HFFc6 (cell line): ENCODE measurements around the gene CHMP1B. TPM values are rescaled to one million over a fixed set of nuclear protein-coding genes. Genes with fewer than 3 reads are reported as not detected.
A peak's percentile ranks its signal among the peaks of the same experiment; 100 is the strongest.

Source experiments
- DNase-seq: peaks from one replicate; pipeline ENCODE4 v3.0.0-alpha.2; 2018
- H3K27ac Mint-ChIP-seq: 2 replicates; pipeline ENCODE4 v1.8.0; 2020; ENCODE audit warnings: mild to moderate bottlenecking, mixed read lengths
- H3K27me3 Mint-ChIP-seq: 2 replicates; pipeline ENCODE4 v1.8.0; 2021; ENCODE audit warnings: mild to moderate bottlenecking, moderate library complexity, mixed read lengths; ENCODE audit not compliant: insufficient read depth
- H3K36me3 Mint-ChIP-seq: 2 replicates; pipeline ENCODE4 v1.8.0; 2021; ENCODE audit warnings: low read depth, mixed read lengths
- H3K4me1 Mint-ChIP-seq: 2 replicates; pipeline ENCODE4 v1.8.0; 2020; ENCODE audit warnings: low read depth, mixed read lengths
- H3K4me3 Mint-ChIP-seq: 2 replicates; pipeline ENCODE4 v1.8.0; 2020; ENCODE audit warnings: mild to moderate bottlenecking, moderate library complexity, mixed read lengths
- H3K9me3 Mint-ChIP-seq: 2 replicates; pipeline ENCODE4 v1.8.0; 2020; ENCODE audit warnings: mild to moderate bottlenecking, mixed read lengths
- total RNA-seq, 6 experiments: library from RNA; stranded (reverse); fragmentation: NEBNext Ultra II Directional; extraction: Animal tissue kit (Norgen Biotek cat#: 25700); gene quantifications; 2 replicates in 1 of 6; 3 replicates in 5 of 6; pipeline ENCODE4 v1.2.3, GENCODE V29; 2021
- TF ChIP-seq, protein P1 (sequence below): fragments of 200-600 bp; sonication (generic); IDR thresholded peaks from 2 replicates; pipeline ENCODE4 v1.5.0; 2021; ENCODE audit warnings: antibody characterized with exemption, mild to moderate bottlenecking

Gene CHMP1B
- total RNA-seq, 6 experiments from 2014 or later: 30.9 to 33.7 (median 32.5) TPM

GRCh38 chr18:11882636-11883035, 31.4 kb downstream of the CHMP1B start:
- Mint-ChIP-seq H3K4me1 (peaks cover 28% of the 10 kb centered on the region), H3K27me3 (peaks cover 1% of the 10 kb centered on the region), H3K4me3 (no peak overlapping the region), H3K27ac (no peak overlapping the region), H3K36me3 (0 out of 2 replicates have a peak, but pooled peaks cover 11% of the 10 kb centered on the region), H3K9me3 (no peaks in the 10 kb centered on the region)
- TF ChIP-seq, protein P1, sequence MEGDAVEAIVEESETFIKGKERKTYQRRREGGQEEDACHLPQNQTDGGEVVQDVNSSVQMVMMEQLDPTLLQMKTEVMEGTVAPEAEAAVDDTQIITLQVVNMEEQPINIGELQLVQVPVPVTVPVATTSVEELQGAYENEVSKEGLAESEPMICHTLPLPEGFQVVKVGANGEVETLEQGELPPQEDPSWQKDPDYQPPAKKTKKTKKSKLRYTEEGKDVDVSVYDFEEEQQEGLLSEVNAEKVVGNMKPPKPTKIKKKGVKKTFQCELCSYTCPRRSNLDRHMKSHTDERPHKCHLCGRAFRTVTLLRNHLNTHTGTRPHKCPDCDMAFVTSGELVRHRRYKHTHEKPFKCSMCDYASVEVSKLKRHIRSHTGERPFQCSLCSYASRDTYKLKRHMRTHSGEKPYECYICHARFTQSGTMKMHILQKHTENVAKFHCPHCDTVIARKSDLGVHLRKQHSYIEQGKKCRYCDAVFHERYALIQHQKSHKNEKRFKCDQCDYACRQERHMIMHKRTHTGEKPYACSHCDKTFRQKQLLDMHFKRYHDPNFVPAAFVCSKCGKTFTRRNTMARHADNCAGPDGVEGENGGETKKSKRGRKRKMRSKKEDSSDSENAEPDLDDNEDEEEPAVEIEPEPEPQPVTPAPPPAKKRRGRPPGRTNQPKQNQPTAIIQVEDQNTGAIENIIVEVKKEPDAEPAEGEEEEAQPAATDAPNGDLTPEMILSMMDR: no peak
- DNase-seq: no peak

- Mint-ChIP-seq H3K4me3 (peak overlapping the region; percentile 36; the same call in 1 of the 2 replicates), H3K4me1 (peaks cover 30% of the 10 kb centered on the region), H3K36me3 (0 out of 2 replicates have a peak, but pooled peaks cover 11% of the 10 kb centered on the region), H3K27ac (peak overlapping the region; percentile 68), H3K9me3 (no peaks in the 10 kb centered on the region), H3K27me3 (peaks cover under 1% of the 10 kb centered on the region)
- TF ChIP-seq, protein P1: no peak
- no peak for DNase-seq
These were observed 31.9 kb downstream of the CHMP1B start for GRCh38 chr18:11883153-11883552.

DNA sequence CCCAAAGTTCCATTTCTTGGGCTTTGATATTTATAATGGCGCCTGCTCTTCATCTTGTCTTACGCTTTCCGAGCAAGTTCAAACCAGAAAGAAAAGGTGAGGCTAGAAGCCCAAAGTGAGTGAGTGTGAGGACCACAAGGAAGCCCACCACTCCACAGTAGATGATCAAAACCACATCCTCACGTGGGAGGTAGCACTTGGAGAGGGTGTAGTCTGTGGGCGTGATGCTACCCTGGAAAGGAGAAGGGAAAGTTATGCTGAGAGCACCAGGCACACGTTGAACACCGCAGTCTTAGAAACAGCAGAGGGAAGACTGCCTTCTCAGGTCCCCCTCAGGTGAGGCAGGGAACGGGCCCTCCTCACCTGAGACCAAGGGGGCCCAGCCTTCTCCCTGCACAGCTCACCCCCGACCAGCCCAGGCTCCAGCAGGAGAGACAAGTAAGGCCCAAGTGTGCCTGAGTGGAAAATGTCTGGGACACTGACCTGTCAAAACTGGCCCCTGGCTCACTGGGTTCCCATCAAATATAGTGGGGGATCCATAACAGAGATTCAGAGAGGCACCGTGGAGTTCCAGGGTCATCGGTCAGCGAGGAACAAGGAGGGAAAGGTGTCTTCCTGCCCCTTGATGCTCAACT, 33.3 kb downstream of the CHMP1B start:
- H3K4me3 Mint-ChIP-seq: no peak overlapping the region
- H3K27me3 Mint-ChIP-seq: no peaks in the 10 kb centered on the region; the same call in none of the 2 replicates
- peaks cover 30% of the 10 kb centered on the region for H3K4me1 Mint-ChIP-seq
- TF ChIP-seq, protein P1: no peak
- DNase-seq: no peak
- no peaks in the 10 kb centered on the region for H3K9me3 Mint-ChIP-seq
- no peak overlapping the region for H3K27ac Mint-ChIP-seq
- 0 out of 2 replicates have a peak, but pooled peaks cover 11% of the 10 kb centered on the region for H3K36me3 Mint-ChIP-seq

- Mint-ChIP-seq H3K36me3 (peaks cover 12% of the 10 kb centered on the region; the same call in 1 of the 2 replicates), H3K4me1 (peaks cover 30% of the 10 kb centered on the region), H3K27me3 (no peaks in the 10 kb centered on the region; the same call in none of the 2 replicates), H3K27ac (no peak overlapping the region), H3K4me3 (no peak overlapping the region), H3K9me3 (no peaks in the 10 kb centered on the region)
- TF ChIP-seq, protein P1: no peak
- no peak for DNase-seq
These were observed 34.2 kb downstream of the CHMP1B start for GRCh38 chr18:11885278-11885947.

DNA sequence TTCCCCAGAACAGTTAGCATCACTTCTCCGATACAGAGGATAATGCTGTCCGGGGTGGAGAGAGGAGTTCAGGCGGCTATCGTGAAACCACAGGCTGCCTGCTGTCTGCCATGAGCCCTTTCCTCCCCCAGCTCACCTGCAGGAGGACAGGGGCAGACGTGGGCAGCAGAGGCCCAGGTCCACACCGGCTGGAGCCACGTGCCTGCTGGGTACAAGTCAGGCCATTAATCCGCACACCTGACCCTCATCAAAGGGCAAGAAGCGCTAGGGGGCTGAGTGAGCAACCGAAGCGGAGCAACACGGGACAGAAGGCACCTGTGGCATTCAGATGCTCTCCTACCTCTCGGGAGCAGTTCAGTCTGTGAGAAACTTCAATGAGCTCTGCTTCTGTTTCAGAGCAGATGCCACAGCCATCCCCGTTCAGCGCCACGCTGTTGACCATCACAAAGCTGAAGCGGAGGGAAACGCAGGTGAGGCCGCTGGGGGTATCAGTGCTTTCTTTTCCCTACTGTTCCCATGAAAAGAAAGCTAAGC, 35.4 kb downstream of the CHMP1B start:
- no peaks in the 10 kb centered on the region; the same call in 1 of the 2 replicates for H3K27me3 Mint-ChIP-seq
- H3K36me3 Mint-ChIP-seq: peaks cover 16% of the 10 kb centered on the region; the same call in 1 of the 2 replicates
- no peak overlapping the region for H3K4me3 Mint-ChIP-seq
- H3K27ac Mint-ChIP-seq: no peak overlapping the region
- no peaks in the 10 kb centered on the region for H3K9me3 Mint-ChIP-seq
- no peak for DNase-seq
- H3K4me1 Mint-ChIP-seq: peaks cover 30% of the 10 kb centered on the region
- TF ChIP-seq, protein P1: no peak
